ENCODE measurements around the gene PIGN.

DNA sequence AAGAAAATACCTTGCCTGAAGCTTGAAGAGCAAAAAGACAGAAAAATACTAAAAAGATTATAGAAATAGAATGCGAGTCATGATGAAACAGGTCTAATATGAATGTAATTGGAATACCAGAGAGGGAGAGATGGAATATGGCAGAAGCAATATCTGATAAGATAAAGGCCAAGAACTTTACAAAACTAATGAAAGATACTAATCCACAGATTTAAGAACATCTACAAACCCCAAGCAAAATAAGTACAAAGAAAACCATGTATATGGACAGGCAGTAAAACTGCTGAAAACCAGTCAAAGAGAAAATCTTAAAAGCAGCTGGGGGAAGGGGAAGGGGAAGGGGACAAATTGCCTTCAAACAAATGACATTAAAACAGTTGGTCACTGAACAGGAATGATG lies 67.0 kb downstream of the PIGN start:
- no peak for TF ChIP-seq POLR2A (IDR thresholded peaks at IDR 0.05; ENCODE audit: low read depth, low read length)
- no peak for TF ChIP-seq POLR2AphosphoS5 (IDR thresholded peaks at IDR 0.05; ENCODE audit: low read depth, low read length)
- no peak for TF ChIP-seq TAF1 (IDR thresholded peaks at IDR 0.05; ENCODE audit: low read depth, low read length)
